NCI-H2227 (cell line): ENCODE results near the gene CASP12.

Experiments
- DNase-seq: peaks from one replicate; lab custom pipeline; 2025; ENCODE audit not compliant: unreplicated experiment; lab: John Stamatoyannopoulos, UW

Gene CASP12

GRCh38 chr11:104892723-104893511, 5.3 kb downstream of the CASP12 start:
- DNase-seq = no peak

- no peak for DNase-seq
Observed at GRCh38 chr11:104891135-104891534, 7.1 kb downstream of the CASP12 start.

- no peak for DNase-seq
Observed at GRCh38 chr11:104883342-104883741, 14.9 kb downstream of the CASP12 start.

GRCh38 chr11:104881117-104881794, 17.0 kb downstream of the CASP12 start:
- peak; percentile 3 for DNase-seq

- no peak for DNase-seq
Observed at GRCh38 chr11:104879514-104880190, 18.6 kb downstream of the CASP12 start.

GRCh38 chr11:104876861-104877431, 21.3 kb downstream of the CASP12 start:
- DNase-seq = no peak

- no peak for DNase-seq
Observed at GRCh38 chr11:104876324-104876723, 21.9 kb downstream of the CASP12 start.

- no peak for DNase-seq
Observed at GRCh38 chr11:104873252-104873651, 25.0 kb downstream of the CASP12 start.

GRCh38 chr11:104872393-104872792, 25.9 kb downstream of the CASP12 start:
- DNase-seq = no peak

- DNase-seq = no peak
Observed at GRCh38 chr11:104870910-104871309, 27.4 kb downstream of the CASP12 start.

GRCh38 chr11:104866815-104867214, 31.4 kb downstream of the CASP12 start:
- no peak for DNase-seq

GRCh38 chr11:104858882-104859775, 39.1 kb downstream of the CASP12 start:
- peak; percentile 34 for DNase-seq

GRCh38 chr11:104856607-104857006, 41.7 kb downstream of the CASP12 start:
- no peak for DNase-seq

GRCh38 chr11:104855965-104856364, 42.3 kb downstream of the CASP12 start:
- DNase-seq = no peak

- no peak for DNase-seq
Observed at GRCh38 chr11:104853276-104853675, 45.0 kb downstream of the CASP12 start.

- no peak for DNase-seq
Observed at GRCh38 chr11:104852811-104853210, 45.4 kb downstream of the CASP12 start.

GRCh38 chr11:104846216-104846615, 52.0 kb downstream of the CASP12 start:
- DNase-seq = no peak

- no peak for DNase-seq
Observed at GRCh38 chr11:104844451-104844850, 53.8 kb downstream of the CASP12 start.

GRCh38 chr11:104843150-104843836, 55.0 kb downstream of the CASP12 start:
- DNase-seq = no peak

GRCh38 chr11:104841973-104842525, 56.2 kb downstream of the CASP12 start:
- no peak for DNase-seq
